Stimulated activated CD4-positive, alpha-beta T cell treated with anti-CD3 and anti-CD28 coated beads, Interleukin-4, amount 100 ng/mL, for 4 hours (primary cell): ENCODE results near the gene KRT35.

Source experiments
- DNase-seq, 2 experiments: peaks; one replicate each; pipeline ENCODE4 v3.0.0-alpha.2; 2020

KRT35 gene

DNA sequence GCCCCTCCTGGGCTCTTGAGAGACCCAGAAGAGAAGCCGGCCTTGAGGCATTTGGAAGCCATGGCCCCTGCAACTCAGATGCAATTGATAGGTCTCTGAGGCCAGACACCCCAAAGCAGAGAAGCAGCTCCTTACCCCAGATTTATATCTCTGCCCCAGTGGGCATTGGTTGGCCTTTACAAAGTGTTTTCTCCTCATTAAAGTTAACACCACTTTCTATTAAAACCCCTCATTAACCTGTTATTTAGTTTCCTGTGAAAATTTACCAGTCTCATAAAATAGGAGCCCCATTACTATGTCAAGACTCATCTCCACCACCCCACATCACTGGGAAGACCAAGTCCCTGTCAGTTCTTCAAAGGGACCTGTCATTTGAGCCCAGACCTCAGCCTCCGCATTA, at the start of gene KRT35:
Gene KRT35, minus strand, starts transcription at position 116 of the 400 bp plus-strand sequence. Its CDS starts 54 bp downstream, at position 62.
- no peak for DNase-seq

DNA sequence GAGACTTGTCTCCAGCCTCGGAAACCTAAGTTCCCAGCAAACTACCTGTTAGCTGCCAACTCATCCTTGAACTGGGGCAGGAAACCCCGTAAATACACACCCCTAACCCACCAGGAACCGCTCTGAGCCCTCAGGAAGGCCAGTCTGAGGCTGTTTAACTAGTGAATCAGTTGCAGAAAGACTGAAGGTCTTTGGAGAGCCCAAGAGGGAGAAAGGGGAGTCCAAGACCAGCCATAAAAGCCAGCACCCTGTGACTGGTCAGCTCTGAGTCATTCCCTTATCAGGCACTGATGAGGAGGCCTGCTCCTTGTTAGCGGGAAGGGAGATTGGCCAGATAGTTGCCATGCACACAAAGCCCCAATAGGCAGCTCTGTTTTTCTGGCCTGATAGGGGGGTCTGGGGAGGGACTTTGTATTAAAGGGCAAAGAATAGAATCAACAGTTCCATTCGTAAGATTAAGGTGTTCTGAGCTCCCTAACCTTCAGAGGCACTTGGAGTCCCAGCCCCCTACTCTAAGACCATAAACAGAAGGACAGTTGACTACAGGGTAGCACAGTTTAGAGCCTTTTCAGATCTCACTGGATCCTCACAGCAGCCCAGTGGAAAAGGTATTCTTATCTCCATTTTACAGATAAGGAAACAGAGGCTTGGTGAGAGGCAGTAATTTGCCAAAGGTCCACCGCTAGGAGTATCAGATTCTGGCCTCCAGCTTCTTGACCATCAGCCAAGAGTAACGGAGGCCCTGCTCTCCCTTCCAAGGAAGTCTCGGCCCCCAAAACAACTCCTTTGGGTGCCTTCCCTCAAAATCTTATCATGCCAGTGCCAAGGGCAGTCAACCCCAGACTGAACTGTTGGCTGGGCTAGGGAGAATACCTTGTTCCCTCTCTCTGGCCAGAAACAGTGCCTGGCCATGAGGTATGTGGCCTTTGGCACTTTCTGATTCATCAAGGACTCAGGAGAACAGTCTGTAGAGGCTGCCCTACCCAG, 49.4 kb upstream of the KRT35 start:
- no peak for DNase-seq

DNA sequence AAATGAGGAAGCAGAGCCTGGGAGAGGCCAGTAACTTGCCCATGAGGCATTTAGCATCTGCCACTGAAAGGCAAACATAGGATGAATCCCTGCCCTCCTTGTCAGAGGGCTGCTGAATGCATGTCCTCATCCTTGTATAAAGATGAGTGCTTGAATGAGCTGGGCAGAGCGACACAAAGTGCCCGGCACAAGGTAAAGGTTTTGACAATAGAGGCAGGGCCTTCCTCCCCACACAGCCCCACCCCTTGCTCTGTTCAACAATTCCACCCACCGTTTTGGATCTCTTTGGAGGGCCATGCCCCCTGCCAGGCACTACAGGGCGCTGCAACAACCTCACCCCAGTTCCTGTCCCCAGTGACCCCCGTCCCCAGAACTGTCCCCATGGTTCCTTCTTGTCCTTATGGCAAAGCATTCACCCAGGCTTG, 48.6 kb upstream of the KRT35 start:
- DNase-seq = no peak

DNA sequence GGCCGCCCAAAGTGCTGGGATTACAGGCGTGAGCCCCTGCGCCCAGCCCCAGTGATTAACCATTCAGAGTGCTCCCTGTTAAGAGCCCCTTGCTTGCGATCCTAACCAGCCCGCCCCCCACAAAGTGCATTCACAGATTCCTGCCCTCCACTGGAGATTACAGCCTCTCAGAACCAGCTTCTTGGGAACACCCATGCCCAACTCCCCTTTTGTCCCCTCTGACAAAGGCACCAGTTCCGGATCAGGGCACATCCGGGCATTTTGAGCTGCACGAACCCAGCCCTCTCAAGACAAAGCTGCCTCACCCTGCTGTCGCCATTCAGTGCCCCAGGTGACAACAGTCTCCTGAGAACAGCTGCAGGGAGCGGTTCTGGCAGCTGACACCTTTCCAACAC, 48.0 kb upstream of the KRT35 start:
- no peak for DNase-seq

DNA sequence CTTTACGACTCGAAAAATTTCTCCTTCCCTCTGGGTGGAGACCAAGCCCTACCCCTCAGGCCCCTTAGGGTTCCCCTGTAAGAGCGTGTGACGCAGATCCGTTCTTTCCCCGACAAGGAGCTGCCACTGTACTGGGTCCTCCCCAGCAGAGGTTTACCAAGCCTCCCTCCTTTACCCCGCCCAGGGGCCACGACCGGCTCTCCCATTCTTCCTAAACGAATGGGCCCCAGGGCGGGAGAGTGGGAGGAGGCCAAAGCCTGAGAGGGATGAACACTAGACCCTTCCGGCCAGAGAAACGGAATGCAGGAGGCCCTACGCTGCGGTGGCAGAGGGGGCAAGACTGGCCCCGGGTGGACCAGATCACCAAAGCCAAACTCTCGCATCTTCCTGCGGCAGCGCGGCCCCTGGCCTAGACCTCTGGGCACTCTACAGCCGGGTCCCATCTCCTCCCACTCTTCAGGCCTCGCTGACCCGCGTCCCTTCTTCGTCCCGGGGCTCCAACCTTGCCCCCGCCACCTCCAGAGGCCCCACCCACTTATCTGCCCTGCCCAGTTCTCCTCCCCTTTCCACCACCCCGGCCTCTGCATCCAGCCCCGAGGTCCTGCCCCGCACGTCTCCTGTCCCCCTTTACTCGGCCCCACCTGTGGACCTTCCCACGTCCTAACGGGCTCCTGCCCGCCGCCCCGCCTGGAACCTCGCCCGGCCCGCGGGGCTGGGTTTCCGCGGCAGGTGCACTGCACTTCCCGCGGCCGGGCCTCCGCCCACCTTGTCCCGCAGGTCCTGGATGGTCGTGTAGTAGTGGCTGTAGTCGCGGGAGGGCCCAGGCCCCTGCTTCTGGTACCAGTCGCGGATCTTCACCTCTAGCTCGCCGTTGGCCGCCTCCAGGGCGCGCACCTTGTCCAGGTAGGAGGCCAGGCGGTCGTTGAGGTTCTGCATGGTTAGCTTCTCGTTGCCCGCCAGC, 46.4 kb upstream of the KRT35 start:
- DNase-seq = no peak

DNA sequence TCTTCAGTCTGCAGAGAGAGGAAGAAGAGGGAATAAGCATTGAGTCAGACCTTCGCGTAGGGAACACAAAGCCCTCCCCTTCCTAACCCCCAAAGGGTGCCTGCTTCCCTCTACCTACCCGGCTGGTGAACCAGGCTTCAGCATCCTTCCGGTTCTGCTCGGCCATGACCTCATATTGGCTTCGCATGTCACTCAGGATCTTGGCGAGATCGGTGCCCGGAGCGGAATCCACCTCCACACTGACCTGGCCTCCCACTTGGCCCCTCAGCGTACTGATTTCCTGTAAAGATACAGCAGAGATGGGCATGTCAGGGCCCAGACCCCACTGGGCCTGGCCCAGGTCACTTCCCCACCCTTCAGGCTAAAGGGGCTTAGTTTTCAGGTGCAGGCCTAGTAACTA, 43.3 kb upstream of the KRT35 start:
- DNase-seq = no peak

DNA sequence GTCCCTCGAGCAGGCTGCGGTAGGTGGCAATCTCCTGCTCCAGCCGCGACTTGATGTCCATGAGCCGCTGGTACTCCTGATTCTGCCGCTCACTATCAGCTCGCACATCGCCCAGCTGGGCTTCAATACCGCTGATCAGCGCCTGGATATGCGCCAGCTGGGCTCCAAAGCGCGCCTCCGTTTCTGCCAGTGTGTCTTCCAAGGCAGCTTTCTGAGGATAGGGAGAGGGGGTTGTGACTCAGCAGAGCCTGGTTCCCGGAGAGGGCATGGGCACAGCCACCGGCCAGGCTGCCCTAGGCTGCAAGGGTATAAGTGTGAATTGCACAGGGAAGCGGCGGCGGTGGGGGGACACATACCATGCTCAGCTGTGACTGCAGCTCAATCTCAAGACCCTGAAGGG, 42.8 kb upstream of the KRT35 start:
- DNase-seq = no peak

DNA sequence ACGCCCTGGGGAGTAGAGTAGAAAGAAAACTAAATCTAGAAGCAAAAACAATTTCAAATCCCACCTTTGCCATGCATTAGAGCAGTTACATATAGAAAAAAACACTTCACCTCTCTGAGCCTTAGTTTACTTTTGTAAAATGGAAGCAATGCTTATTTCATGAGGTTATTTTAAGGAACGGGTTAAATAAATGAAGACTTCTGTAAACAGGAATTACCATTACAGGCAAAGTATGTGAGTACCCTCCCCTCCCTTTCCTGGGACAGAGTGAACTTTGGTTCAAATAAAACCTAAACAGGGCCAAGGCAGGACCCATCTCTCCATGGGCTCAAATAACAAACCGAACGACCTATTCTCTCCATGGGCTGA, 42.3 kb upstream of the KRT35 start:
- no peak for DNase-seq

DNA sequence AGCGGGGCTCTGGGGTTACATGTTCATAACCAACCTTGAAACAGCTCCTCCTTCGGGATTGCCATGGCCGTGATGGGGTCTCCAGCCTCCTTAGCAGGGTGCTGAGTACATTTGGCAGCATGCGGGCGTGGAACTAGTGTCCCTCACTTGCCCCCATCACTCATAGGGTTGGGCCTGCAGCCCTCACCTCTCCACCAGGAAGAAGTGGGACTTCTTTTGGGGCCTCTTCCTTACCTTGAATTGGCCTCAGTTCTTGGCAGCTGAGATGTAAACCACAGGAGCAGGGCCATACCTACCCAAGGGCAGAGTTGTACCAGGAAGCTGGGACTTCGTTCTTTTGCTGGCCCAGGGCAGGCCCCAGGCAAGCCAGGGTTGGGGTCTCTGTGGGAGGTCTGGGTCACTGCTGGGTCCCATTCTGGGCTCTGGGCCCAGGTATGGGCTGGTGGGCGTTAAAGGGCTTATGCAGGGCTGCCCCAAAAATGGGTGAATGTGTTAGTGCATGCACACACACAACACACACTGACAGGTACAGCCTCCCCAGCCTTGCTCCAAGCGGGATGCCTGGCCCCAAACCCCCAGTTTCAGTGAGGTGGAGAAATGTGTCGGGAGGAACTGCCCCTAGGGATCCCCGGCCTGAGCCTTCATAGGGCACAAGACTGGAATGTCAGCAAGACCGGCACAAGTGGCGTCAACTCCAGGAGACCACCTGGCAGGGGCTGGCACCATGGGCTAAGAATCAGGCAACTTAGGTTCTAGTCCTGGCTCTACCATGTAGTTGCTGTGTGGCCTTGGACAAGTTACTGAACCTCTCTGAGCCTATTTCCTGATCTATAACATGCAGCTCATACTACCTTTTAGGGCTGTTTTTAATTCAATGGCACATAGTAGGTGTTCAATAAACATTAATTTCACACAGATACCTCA, 41.6 kb upstream of the KRT35 start:
- DNase-seq = no peak

DNA sequence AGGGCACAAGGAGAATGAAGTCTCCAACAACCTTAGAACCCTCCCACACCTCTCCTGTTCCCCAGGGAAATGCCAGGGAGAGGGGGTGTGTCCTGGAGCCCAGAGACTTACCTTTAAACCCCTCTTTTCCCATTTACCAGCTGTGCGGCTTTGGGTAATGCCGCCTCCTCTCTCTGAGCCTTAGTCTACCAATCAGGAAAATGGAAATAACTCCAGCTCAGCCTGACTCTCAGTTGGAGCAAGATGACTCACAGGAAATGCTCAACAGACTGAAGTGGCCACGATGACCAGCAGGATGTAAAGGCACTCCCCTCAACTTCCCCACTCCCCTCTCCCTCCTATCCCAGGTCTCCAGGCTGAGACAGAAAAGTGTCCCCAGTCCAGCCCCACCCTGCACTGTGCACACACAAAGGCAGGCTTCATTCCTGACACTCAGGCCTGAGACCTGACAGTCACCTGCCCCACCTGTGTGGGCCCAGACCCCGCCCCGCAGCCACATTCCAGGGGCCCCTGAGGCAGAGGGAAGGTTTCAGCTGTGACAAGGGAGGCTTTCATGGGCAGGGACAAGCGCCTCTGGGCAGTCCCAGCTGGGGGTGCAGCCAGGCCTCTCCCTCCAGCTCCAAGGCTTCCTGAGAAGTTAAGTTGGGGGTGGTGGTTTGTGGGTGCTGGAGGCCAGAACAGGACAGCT, 40.8 kb upstream of the KRT35 start:
- no peak for DNase-seq

DNA sequence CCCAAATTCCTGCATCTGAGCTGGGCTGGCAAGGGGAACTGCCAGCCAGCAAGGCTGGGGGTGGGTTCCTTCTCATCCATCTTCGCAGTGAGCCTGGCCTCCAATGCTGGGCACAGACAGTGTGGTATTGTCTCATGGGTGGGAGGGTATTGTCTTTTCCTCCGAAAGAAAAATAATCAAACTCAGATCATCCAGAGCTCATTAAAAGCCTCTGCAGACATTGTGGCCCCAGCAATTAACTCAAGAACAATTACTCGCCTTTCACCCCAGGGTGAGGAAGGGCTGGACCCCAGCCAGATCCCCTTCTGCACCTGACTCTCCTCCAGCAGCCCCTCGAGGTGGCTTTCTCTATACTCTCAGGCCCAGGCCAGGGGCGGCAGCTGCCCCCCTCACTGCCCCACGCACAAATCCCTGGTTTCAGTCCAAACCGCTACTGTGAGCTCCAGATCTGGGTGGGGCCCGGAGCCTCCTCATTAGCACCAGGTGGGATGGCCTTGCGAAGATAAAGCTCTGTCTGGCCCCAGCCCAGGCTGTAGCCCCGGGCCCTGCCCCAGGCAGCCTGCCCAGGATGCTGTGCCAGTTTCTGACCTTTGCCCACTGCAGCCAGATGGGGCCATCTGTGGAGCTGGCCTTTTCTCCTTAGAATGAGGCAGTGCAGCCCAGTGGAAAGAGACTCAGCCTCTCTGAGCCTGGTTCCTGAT, 40.0 kb upstream of the KRT35 start:
- no peak for DNase-seq

DNA sequence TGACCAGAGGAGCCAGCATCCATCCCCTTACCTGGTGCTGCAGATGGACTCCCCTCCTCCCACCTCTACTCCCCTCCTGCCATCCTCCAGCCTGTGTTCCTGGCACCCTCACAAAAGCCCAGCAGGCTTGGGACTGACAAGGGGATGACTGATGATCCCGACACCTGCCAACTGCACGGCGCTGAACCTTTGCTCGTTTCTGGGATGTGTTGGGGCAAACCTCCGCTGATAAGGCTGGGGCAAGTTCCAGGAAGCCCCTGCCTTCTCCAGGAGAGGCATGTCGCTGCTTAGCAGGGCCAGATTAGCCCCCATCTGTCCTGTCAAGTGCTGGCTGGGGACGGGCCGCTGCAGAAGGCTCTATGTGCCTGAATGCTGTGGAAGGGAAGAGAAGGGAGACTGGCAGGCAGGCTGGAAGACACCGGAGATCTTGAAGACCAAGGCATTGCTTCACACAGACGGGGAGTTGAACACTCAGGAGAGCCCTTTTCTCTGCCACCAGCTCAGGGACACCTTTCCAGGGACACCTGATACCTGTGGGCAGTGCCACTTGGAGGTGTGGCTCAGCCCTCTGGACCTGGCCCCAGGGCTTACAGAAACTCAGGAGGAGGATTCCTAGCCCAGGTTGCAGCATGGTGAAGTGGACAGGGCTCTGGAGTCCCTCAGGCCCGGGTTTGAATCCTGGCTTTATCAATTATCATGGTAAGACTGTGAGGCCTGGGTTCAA, 38.7 kb upstream of the KRT35 start:
- DNase-seq = no peak

DNA sequence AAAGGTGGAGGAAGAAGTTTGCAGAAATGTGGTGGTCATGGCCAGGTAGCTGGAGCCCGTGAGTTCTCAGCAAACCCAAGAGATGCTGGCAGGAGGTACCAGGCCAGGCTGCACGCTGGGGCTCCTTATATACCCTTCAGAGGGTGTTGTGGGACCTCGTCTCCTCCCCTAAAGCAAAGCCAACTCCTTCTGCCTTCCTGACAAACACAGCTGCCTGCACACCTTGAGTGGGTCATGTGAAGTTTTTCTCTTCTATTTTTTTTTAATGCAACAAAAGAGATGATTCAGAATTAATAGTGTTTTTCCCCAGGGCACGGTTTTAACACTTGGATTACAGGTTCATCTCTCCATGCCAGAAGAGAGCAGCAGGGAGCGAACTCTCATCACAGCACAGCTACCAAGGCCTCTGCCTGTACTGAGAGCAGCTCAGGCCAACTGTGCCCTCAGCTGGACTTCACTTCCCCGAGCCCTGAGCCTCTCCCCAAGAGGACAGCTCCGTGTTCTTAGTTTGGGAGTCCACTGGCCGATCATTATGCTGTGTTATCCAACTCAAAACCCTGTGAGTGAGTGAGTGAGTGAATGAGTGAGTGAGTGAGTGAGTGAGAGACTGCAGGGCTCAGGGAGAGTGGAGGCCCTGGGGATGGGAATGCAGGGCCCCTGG, 38.0 kb upstream of the KRT35 start, which contains the start of gene KRT15:
Gene KRT15, minus strand, starts transcription at position 102 of the 661 bp plus-strand sequence. Its CDS starts 63 bp downstream, at position 39.
- DNase-seq = no peak

DNA sequence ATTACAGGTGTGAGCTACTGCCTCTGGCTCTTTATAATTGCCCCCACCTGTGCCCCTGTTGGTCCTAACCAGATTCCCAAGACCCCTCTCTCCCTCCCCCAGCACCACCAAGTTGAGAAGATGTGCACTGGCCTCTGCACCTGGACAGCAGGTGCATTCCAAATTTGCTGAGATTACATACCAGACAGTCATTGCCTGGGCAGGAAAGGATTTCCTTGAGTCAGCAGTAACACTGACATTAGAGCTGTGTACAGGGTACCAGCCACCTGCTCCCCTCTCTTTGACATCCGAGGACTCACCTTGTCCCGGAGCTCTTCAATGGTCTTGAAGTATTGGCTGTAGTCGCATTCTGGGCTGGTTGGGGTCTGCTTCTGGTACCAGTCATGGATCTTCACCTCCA, 37.1 kb upstream of the KRT35 start:
- no peak for DNase-seq

DNA sequence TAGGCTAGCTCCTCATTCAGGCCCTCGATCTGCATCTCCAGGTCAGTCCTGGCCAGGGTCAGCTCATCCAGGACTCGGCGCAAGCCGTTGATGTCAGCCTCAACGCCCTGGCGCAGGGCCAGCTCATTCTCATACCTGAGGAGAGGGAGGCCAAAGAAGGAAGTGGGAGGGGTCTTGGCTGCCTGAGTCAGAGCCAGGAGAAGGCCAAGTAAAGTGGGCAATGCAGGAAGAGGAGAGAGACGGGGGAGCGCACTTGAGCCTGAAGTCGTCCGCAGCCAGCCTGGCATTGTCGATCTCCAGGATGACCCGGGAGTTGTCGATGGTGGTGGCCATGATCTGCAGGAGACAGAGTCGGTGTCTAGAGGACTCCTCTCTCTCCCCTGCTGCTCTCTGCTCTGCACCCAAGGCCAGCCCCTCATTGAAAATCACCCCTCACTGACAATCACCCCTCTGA, 35.9 kb upstream of the KRT35 start:
- DNase-seq = no peak

DNA sequence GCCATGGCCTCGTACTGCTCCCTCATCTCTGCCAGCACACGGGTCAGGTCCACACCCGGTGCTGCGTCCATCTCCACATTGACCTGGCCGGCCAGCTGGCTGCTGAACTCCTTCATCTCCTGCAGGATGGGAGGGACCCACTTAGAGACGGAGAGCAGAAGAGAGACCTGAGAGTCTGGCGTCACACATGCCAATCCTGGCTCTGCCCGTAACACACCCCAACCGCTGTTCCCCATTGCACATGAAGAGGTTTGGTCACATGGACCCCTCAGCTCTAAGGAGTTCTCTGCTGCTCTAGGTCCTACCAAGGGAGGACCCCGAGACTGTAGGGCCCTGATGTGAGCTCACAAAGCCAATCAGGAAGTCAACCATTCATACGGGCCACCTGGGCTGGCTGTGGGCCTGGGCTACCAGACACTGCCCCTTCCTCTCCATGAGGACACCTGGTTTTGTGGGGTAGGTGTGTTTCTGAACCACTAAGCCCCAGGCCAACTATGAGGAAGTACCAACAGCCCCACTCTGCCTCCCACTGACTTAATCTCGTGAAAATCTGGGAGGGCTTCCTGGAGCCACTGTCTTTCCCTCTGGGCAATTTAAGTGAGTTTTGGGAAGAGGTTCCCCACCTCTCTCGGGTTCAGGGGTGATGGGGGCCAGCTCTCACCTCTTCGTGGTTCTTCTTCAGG, 35.3 kb upstream of the KRT35 start:
- DNase-seq = no peak

DNA sequence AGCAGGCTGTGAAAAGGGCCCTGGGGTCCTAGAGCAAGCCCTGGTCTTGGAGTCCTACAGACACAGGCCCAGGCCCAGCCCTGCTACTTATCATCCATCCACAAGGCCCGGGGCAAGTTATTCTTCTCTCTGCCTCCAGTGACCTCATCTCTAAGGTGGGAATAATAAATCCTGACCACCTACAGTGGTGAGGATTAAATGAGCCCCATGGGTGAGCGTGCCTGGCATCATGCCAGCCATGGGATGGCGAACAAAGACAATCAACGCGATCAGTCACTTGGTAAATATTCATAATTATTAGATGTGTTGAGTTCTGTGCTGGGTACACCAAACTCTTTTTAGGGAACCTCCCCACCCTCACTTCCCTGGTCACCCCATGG, 32.2 kb upstream of the KRT35 start:
- DNase-seq = no peak

DNA sequence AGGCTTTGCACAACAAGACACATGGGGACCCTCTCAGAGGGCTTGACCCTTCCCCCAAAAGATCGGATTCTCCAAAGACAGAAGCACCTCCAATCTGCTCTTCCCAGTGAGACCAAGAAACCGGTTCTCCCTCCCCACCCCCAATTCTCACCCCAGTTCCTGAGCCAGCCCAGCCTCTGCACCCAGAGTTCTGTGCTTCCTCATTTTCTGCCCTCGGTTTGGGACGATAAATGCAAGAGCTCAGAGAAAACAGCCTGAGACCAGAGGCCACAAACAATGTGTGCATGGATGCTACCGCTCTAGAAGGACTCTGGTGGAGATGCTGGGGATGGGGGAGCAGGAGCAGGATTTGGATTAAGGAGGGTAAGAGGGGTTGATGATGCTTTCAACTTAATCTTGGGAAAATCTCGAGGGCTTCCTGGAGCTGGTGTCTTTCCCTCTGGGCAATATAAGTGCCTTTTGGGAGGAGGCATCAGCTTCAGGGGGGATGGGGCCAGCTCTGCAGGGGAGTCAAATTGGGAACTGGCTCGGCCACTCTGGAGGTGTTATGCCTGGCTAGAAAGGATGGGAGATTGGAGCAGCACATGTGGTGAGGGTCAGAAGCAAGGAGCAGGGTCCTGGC, 31.7 kb upstream of the KRT35 start:
- DNase-seq = no peak

DNA sequence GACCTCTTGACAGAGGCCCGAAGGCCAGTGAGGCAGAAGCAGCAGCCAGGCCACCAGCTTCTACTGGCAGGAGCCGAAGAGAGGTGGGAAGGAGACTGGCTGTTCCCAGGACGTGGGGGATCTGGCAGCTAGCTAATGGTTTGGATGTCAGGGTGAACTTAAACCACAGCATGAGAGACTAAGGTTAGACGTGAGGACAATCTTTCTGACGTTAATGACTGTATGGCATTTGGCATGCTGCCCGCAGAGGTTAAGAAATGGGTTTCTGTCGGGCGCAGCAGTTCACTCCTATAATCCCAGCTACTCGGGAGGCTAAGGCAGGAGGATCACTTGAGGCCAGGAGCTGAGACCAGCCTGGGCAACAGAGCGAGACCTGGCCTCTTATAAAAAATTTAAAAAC, 30.8 kb upstream of the KRT35 start:
- no peak for DNase-seq
